ENCODE data around the gene ZNF598. TPM values are rescaled to one million over a fixed set of nuclear protein-coding genes. Genes with fewer than 3 reads are reported as not detected.
A peak's percentile ranks its signal among the peaks of the same experiment; 100 is the strongest.

Gene ZNF598
- total and polyA plus RNA-seq, 2 of the 13 experiments (the other 11 are each of a cell fraction or from before 2014, with no cell fraction given), result 13.5 to 14.2 TPM

- in situ Hi-C loops (cut with HindIII; ENCODE audit: extremely low pct_ligation_motif_present, low pct_unique_long_range_greater_than_20kb), result no loop called here
- Histone ChIP-seq H3K4me1 (ENCODE audit: insufficient read depth, low read length) (peaks cover 46% of the 10 kb centered on the region), H3K36me3 (replicated peaks in 1 of 2; ENCODE audit: control insufficient read depth in 1 of 2, insufficient read depth in 2 of 2, low read length in 2 of 2) (peaks cover 3 to 19% of the 10 kb centered on the region in 2 experiments; a peak in 3 of 5 replicates), H2AFZ (ENCODE audit: low read length) (no peak overlapping the region), H4K20me1 (ENCODE audit: insufficient read depth, low read length) (peaks cover 34% of the 10 kb centered on the region), H3K27ac (ENCODE audit: extremely low read length, insufficient read depth, low read length) (peak overlapping the region; percentile 88), H3K9me3 (ENCODE audit: low read length) (no peaks in the 10 kb centered on the region), H3K27me3 (ENCODE audit: control insufficient read depth in 1 of 2, insufficient read depth in 2 of 2, low read length in 2 of 2) (no peaks in the 10 kb centered on the region; a peak in 1 of 5 replicates), H3K79me2 (ENCODE audit: insufficient read depth, low read length) (peaks cover 43% of the 10 kb centered on the region), H3K4me3 (replicated peaks in 1 of 3; ENCODE audit: insufficient read depth in 1 of 3, low read depth in 2 of 3, low read length in 3 of 3) (peak overlapping the region; percentile 84 to 94 (median 92)), H3K9ac (ENCODE audit: insufficient read depth, low read depth, low read length) (peak overlapping the region; percentile 92), H3K4me2 (ENCODE audit: low read depth, low read length) (peak overlapping the region; percentile 94)
- CTCF ChIA-PET (ENCODE audit: low intra/inter-chr PET ratio, low total read pairs), result no interaction called here
- DNase-seq (ENCODE audit: low spot score), result no peak
- 2% methylated on average over 29 of the region's 44 CpGs for WGBS (ENCODE audit: low lambda C conversion rate)
- POLR2A ChIA-PET, result interaction anchor here (0.5 to 7.4 kb wide), 48 partner anchors 8 to 288 kb away, joined by 3 to 139 read pairs (median 8); partner anchors contain the start of genes ECI1, EME2, FAHD1 and GFER
- intact Hi-C loops (cut with micrococcal nuclease; ENCODE audit: unreplicated experiment), result no loop called here
- FAIRE-seq, result no peak
- ATAC-seq, result no peak
- BruUV-seq (replicated peaks), result no TSS peak
- TF ChIP-seq RBM39 (IDR thresholded peaks at IDR 0.05; ENCODE audit: low read depth, low read length, poor library complexity, severe bottlenecking) (no peak), ZNF432 (CRISPR knock-in tag; IDR thresholded peaks at IDR 0.05; ENCODE audit: borderline replicate concordance) (no peak), ZNF672 (CRISPR knock-in tag; IDR thresholded peaks at IDR 0.05) (no peak), CC2D1A (CRISPR knock-in tag; IDR thresholded peaks at IDR 0.05) (no peak), ZNF496 (CRISPR knock-in tag; IDR thresholded peaks at IDR 0.05; ENCODE audit: insufficient replicate concordance) (no peak), AFF4 (CRISPR knock-in tag; IDR thresholded peaks at IDR 0.05) (no peak; the same call in 1 of the 2 replicates), SIN3B (IDR thresholded peaks at IDR 0.05; ENCODE audit: low read length) (no peak), HNF1A (IDR thresholded peaks at IDR 0.05; ENCODE audit: low read depth) (no peak), HNF1A (CRISPR knock-in tag; IDR thresholded peaks at IDR 0.05; ENCODE audit: borderline replicate concordance) (0 out of 2 replicates have a peak, but pooled peaks have one; percentile 22), U2AF2 (IDR thresholded peaks at IDR 0.05; ENCODE audit: low read depth, low read length) (no peak), ZNF83 (CRISPR knock-in tag; IDR thresholded peaks at IDR 0.05; ENCODE audit: borderline replicate concordance) (no peak), PRMT3 (CRISPR knock-in tag; IDR thresholded peaks at IDR 0.05; ENCODE audit: borderline replicate concordance, low read depth) (peak; percentile 29; the same call in 1 of the 2 replicates), SOX13 (IDR thresholded peaks at IDR 0.05) (no peak), SOX13 (CRISPR knock-in tag; conservative IDR thresholded peaks at IDR 0.05 in 1 of 2, IDR thresholded peaks at IDR 0.05 in 1 of 2) (no peak; a peak in 1 of 4 replicates), RBM22 (optimal IDR thresholded peaks at IDR 0.05; ENCODE audit: low read length) (peak; percentile 63), MBNL3 (CRISPR knock-in tag; conservative IDR thresholded peaks at IDR 0.05) (no peak)
Measured at GRCh38 chr16:1963806-1964505, 45.7 kb downstream of the ZNF598 start.

All from HepG2 (cell line).